ENCODE measurements around the gene HDHD3.
"Not testable (repeated sequence)": the region's sequence is repeated elsewhere in the genome, so short reads cannot be mapped to it uniquely, and the experiment has no call there.

Gene HDHD3

GRCh38 chr9:113410207-113410864 is 33.5 kb upstream of the HDHD3 start, which contains the start of the genes C9orf43 and POLE3:
Gene C9orf43, plus strand, starts transcription at chr9:113410747. Its CDS starts 2,747 bp downstream, at chr9:113413494.
Gene POLE3, minus strand, starts transcription at chr9:113410675. Its CDS starts 382 bp downstream, at chr9:113410293.
- TF ChIP-seq FOXM1 (IDR thresholded peaks at IDR 0.05; ENCODE audit: borderline replicate concordance), result peak; percentile 30; the same call in 1 of the 2 replicates
- TF ChIP-seq L3MBTL2 (conservative IDR thresholded peaks at IDR 0.05), result peak; percentile 96
- TF ChIP-seq ELF4 (IDR thresholded peaks at IDR 0.05), result peak; percentile 59; the same call in 1 of the 2 replicates
- TF ChIP-seq ARNT (IDR thresholded peaks at IDR 0.05), result no peak
- no peak for TF ChIP-seq FOXA1 (IDR thresholded peaks at IDR 0.05)
- 0 out of 2 replicates have a peak, but pooled peaks have one; percentile 13 for TF ChIP-seq PKNOX1 (IDR thresholded peaks at IDR 0.05)
- 0 out of 2 replicates have a peak, but pooled peaks have one; percentile 59 for TF ChIP-seq CTBP1 (IDR thresholded peaks at IDR 0.05; ENCODE audit: borderline replicate concordance)
- no peak for TF ChIP-seq FOXK2 (IDR thresholded peaks at IDR 0.05)
- peak; percentile 63 for TF ChIP-seq NFRKB (IDR thresholded peaks at IDR 0.05)
- TF ChIP-seq LEF1 (IDR thresholded peaks at IDR 0.05; ENCODE audit: borderline replicate concordance), result no peak
- no peak for TF ChIP-seq SUZ12 (IDR thresholded peaks at IDR 0.05)
- no peak for TF ChIP-seq TARDBP (IDR thresholded peaks at IDR 0.05)
- ChIA-PET POLR2A (interaction anchor here (0.7 to 2.2 kb wide), 33 partner anchors 8 to 192 kb away, joined by 3 to 33 read pairs (median 4); partner anchors contain the start of genes ALAD, CDC26, FKBP15 and HDHD3), CTCF (interaction anchor here (0.9 to 2.6 kb wide), 2 partner anchors 10 to 181 kb away, joined by 3 to 9 read pairs; partner anchors contain the start of gene ALAD)
- DNase-seq (ENCODE audit: extremely low spot score), result peak; percentile 92

- TF ChIP-seq BHLHE40 (IDR thresholded peaks at IDR 0.05; ENCODE audit: borderline replicate concordance) (no peak), ZNF384 (IDR thresholded peaks at IDR 0.05) (no peak), LEF1 (IDR thresholded peaks at IDR 0.05; ENCODE audit: borderline replicate concordance) (no peak), FOXK2 (IDR thresholded peaks at IDR 0.05) (no peak), FOXA1 (IDR thresholded peaks at IDR 0.05) (no peak), SUZ12 (IDR thresholded peaks at IDR 0.05) (no peak), L3MBTL2 (conservative IDR thresholded peaks at IDR 0.05) (no peak), ARNT (IDR thresholded peaks at IDR 0.05) (no peak), SP1 (IDR thresholded peaks at IDR 0.05) (no peak), NFRKB (IDR thresholded peaks at IDR 0.05) (no peak), FOXM1 (IDR thresholded peaks at IDR 0.05; ENCODE audit: borderline replicate concordance) (no peak)
- ChIA-PET CTCF (interaction anchor here (2.6 kb wide), 1 partner anchor 9 kb away, joined by 9 read pairs; the partner anchor contains the start of gene ALAD), POLR2A (interaction anchor here (0.7 to 2.2 kb wide), 32 partner anchors 9 to 193 kb away, joined by 3 to 33 read pairs (median 4); partner anchors contain the start of genes ALAD, CDC26, HDHD3 and PRPF4)
- DNase-seq (ENCODE audit: extremely low spot score), result no peak
Observed at GRCh38 chr9:113409883-113410206, 33.1 kb upstream of the HDHD3 start.

GRCh38 chr9:113409481-113409880 is 32.7 kb upstream of the HDHD3 start:
- CTCF ChIA-PET, result interaction anchor here (0.6 to 2.6 kb wide), 2 partner anchors 9 to 98 kb away, joined by 3 to 9 read pairs; partner anchors contain the start of gene ALAD
- DNase-seq (ENCODE audit: extremely low spot score), result no peak
- TF ChIP-seq ARNT (IDR thresholded peaks at IDR 0.05), result no peak
- no peak for TF ChIP-seq TARDBP (IDR thresholded peaks at IDR 0.05)
- no peak for TF ChIP-seq CTBP1 (IDR thresholded peaks at IDR 0.05; ENCODE audit: borderline replicate concordance)
- POLR2A ChIA-PET, result interaction anchor here (0.9 to 2.2 kb wide), 21 partner anchors 9 to 179 kb away, joined by 3 to 33 read pairs (median 5); partner anchors contain the start of genes ALAD, CDC26, HDHD3 and PRPF4

- TF ChIP-seq FOXK2 (IDR thresholded peaks at IDR 0.05), result peak; percentile 73; the same call in 1 of the 2 replicates
- DNase-seq (ENCODE audit: extremely low spot score), result peak; percentile 57
Observed at GRCh38 chr9:113406873-113407511, 30.2 kb upstream of the HDHD3 start.

GRCh38 chr9:113406353-113406752 is 29.6 kb upstream of the HDHD3 start:
- ChIA-PET CTCF (interaction anchor here (0.7 kb wide), 1 partner anchor 49 kb away, joined by 3 read pairs; no protein-coding TSS in a partner anchor), POLR2A (interaction anchor here (1.0 to 1.6 kb wide), 2 partner anchors 66 to 131 kb away, joined by 4 to 5 read pairs; partner anchors contain the start of genes CDC26, PRPF4 and WDR31)
- not testable (repeated sequence) for DNase-seq (ENCODE audit: extremely low spot score)

More at GRCh38 chr9:113406873-113407511, 30.2 kb upstream of the HDHD3 start:
- CTCF ChIA-PET, POLR2A ChIA-PET: not testable (repeated sequence)

- POLR2A ChIA-PET, result interaction anchor here (1.3 to 1.5 kb wide), 2 partner anchors 8 to 128 kb away, joined by 4 to 7 read pairs; partner anchors contain the start of genes CDC26 and PRPF4
- no peak for DNase-seq (ENCODE audit: extremely low spot score)
Observed at GRCh38 chr9:113403646-113404045, 26.9 kb upstream of the HDHD3 start.

More at GRCh38 chr9:113403646-113404045, 26.9 kb upstream of the HDHD3 start:
- no peak for TF ChIP-seq FOXM1 (IDR thresholded peaks at IDR 0.05; ENCODE audit: borderline replicate concordance)
- TF ChIP-seq LEF1 (IDR thresholded peaks at IDR 0.05; ENCODE audit: borderline replicate concordance), result no peak
- TF ChIP-seq L3MBTL2 (conservative IDR thresholded peaks at IDR 0.05), result no peak
- no peak for TF ChIP-seq PKNOX1 (IDR thresholded peaks at IDR 0.05)
- no peak for TF ChIP-seq ARNT (IDR thresholded peaks at IDR 0.05)
- TF ChIP-seq ELF4 (IDR thresholded peaks at IDR 0.05), result no peak
- TF ChIP-seq SUZ12 (IDR thresholded peaks at IDR 0.05), result no peak
- TF ChIP-seq CTBP1 (IDR thresholded peaks at IDR 0.05; ENCODE audit: borderline replicate concordance), result no peak
- TF ChIP-seq SP1 (IDR thresholded peaks at IDR 0.05), result no peak
- no peak for TF ChIP-seq TARDBP (IDR thresholded peaks at IDR 0.05)
- no peak for TF ChIP-seq FOXA1 (IDR thresholded peaks at IDR 0.05)
- TF ChIP-seq HDGF (IDR thresholded peaks at IDR 0.05; ENCODE audit: borderline replicate concordance), result no peak
- CTCF ChIA-PET, result no interaction called here

Data from HEK293T (cell line).